ENCODE data around the gene BCL7C. TPM values are rescaled to one million over a fixed set of nuclear protein-coding genes. Genes with fewer than 3 reads are reported as not detected.

The BCL7C gene
- total and polyA plus RNA-seq, 2 of the 13 experiments (the other 11 are each of a cell fraction or from before 2014, with no cell fraction given): 17.7 to 33.8 TPM

DNA sequence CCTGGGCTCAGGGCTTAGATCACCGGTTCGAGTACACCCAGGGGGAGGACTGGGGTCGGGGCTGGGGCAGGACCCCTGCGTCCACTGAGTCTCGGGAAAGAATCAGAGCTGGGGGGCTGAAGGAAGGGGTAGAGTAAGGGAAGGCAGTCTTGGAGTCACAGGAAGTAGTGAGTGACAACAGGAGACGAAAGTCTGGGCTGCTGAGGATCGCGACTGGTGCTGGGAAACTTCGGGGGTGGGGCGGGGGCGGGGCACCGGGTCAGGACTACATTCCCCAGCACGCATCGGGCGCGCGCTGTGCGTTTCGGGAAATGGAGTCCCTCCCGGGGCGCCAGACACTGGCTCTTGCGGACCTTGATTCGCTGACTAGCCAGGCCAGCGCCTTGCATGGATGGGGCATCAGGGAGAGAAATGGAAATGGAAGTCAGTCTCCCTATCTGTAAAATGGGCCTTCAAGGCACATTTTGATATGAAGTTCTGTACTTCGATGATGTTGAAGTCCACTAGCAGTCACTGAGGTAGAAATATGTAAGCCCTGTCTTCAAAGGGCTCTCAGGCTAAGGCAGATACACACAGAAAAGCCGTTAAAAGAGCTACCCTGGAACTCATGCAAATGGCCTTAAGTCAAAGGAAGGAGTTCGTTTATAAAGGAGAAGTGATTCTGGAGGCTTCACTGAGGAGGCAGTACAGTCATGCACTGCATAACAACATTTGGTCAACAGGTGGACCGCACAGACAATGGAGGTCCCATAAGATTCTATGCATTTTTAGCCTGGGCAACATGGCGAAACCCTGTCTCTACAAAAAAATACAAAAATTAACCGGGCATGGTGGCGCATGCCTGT is 3.2 kb upstream of the BCL7C start (continued):
- TF ChIP-seq ZBTB7A (CRISPR knock-in tag; IDR thresholded peaks at IDR 0.05) (no peak), GLI4 (CRISPR knock-in tag; IDR thresholded peaks at IDR 0.05; ENCODE audit: borderline replicate concordance) (no peak), ZFYVE20 (CRISPR knock-in tag; IDR thresholded peaks at IDR 0.05; ENCODE audit: borderline replicate concordance, low read depth) (no peak), TSC22D2 (CRISPR knock-in tag; IDR thresholded peaks at IDR 0.05; ENCODE audit: borderline replicate concordance) (no peak), GATA4 (IDR thresholded peaks at IDR 0.05; ENCODE audit: borderline replicate concordance, low read depth) (no peak), YEATS2 (CRISPR knock-in tag; IDR thresholded peaks at IDR 0.05; ENCODE audit: borderline replicate concordance) (peak; percentile 53; the same call in 1 of the 2 replicates), SIX1 (CRISPR knock-in tag; IDR thresholded peaks at IDR 0.05; ENCODE audit: borderline replicate concordance) (no peak), PHF8 (CRISPR knock-in tag; IDR thresholded peaks at IDR 0.05) (no peak; the same call in 1 of the 2 replicates), KLF16 (CRISPR knock-in tag; IDR thresholded peaks at IDR 0.05) (no peak; a peak in 1 of 4 replicates), KDM4B (CRISPR knock-in tag; IDR thresholded peaks at IDR 0.05) (no peak)
- TF ChIP-seq, protein P1, sequence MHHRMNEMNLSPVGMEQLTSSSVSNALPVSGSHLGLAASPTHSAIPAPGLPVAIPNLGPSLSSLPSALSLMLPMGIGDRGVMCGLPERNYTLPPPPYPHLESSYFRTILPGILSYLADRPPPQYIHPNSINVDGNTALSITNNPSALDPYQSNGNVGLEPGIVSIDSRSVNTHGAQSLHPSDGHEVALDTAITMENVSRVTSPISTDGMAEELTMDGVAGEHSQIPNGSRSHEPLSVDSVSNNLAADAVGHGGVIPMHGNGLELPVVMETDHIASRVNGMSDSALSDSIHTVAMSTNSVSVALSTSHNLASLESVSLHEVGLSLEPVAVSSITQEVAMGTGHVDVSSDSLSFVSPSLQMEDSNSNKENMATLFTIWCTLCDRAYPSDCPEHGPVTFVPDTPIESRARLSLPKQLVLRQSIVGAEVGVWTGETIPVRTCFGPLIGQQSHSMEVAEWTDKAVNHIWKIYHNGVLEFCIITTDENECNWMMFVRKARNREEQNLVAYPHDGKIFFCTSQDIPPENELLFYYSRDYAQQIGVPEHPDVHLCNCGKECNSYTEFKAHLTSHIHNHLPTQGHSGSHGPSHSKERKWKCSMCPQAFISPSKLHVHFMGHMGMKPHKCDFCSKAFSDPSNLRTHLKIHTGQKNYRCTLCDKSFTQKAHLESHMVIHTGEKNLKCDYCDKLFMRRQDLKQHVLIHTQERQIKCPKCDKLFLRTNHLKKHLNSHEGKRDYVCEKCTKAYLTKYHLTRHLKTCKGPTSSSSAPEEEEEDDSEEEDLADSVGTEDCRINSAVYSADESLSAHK (CRISPR knock-in tag; IDR thresholded peaks at IDR 0.05; ENCODE audit: borderline replicate concordance): no peak
- TF ChIP-seq, protein P2, sequence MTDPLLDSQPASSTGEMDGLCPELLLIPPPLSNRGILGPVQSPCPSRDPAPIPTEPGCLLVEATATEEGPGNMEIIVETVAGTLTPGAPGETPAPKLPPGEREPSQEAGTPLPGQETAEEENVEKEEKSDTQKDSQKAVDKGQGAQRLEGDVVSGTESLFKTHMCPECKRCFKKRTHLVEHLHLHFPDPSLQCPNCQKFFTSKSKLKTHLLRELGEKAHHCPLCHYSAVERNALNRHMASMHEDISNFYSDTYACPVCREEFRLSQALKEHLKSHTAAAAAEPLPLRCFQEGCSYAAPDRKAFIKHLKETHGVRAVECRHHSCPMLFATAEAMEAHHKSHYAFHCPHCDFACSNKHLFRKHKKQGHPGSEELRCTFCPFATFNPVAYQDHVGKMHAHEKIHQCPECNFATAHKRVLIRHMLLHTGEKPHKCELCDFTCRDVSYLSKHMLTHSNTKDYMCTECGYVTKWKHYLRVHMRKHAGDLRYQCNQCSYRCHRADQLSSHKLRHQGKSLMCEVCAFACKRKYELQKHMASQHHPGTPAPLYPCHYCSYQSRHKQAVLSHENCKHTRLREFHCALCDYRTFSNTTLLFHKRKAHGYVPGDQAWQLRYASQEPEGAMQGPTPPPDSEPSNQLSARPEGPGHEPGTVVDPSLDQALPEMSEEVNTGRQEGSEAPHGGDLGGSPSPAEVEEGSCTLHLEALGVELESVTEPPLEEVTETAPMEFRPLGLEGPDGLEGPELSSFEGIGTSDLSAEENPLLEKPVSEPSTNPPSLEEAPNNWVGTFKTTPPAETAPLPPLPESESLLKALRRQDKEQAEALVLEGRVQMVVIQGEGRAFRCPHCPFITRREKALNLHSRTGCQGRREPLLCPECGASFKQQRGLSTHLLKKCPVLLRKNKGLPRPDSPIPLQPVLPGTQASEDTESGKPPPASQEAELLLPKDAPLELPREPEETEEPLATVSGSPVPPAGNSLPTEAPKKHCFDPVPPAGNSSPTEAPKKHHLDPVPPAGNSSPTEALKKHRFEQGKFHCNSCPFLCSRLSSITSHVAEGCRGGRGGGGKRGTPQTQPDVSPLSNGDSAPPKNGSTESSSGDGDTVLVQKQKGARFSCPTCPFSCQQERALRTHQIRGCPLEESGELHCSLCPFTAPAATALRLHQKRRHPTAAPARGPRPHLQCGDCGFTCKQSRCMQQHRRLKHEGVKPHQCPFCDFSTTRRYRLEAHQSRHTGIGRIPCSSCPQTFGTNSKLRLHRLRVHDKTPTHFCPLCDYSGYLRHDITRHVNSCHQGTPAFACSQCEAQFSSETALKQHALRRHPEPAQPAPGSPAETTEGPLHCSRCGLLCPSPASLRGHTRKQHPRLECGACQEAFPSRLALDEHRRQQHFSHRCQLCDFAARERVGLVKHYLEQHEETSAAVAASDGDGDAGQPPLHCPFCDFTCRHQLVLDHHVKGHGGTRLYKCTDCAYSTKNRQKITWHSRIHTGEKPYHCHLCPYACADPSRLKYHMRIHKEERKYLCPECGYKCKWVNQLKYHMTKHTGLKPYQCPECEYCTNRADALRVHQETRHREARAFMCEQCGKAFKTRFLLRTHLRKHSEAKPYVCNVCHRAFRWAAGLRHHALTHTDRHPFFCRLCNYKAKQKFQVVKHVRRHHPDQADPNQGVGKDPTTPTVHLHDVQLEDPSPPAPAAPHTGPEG (CRISPR knock-in tag; IDR thresholded peaks at IDR 0.05): no peak
- TF ChIP-seq, protein P3, sequence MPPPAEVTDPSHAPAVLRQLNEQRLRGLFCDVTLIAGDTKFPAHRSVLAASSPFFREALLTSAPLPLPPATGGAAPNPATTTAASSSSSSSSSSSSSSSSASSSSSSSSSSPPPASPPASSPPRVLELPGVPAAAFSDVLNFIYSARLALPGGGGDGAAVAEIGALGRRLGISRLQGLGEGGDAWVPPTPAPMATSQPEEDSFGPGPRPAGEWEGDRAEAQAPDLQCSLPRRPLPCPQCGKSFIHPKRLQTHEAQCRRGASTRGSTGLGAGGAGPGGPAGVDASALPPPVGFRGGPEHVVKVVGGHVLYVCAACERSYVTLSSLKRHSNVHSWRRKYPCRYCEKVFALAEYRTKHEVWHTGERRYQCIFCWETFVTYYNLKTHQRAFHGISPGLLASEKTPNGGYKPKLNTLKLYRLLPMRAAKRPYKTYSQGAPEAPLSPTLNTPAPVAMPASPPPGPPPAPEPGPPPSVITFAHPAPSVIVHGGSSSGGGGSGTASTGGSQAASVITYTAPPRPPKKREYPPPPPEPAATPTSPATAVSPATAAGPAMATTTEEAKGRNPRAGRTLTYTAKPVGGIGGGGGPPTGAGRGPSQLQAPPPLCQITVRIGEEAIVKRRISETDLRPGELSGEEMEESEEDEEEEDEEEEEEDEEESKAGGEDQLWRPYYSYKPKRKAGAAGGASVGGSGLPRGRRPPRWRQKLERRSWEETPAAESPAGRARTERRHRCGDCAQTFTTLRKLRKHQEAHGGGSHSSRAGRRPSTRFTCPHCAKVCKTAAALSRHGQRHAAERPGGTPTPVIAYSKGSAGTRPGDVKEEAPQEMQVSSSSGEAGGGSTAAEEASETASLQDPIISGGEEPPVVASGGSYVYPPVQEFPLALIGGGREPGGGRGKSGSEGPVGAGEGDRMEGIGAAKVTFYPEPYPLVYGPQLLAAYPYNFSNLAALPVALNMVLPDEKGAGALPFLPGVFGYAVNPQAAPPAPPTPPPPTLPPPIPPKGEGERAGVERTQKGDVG (CRISPR knock-in tag; IDR thresholded peaks at IDR 0.05; ENCODE audit: borderline replicate concordance): no peak
- TF ChIP-seq, protein P4, sequence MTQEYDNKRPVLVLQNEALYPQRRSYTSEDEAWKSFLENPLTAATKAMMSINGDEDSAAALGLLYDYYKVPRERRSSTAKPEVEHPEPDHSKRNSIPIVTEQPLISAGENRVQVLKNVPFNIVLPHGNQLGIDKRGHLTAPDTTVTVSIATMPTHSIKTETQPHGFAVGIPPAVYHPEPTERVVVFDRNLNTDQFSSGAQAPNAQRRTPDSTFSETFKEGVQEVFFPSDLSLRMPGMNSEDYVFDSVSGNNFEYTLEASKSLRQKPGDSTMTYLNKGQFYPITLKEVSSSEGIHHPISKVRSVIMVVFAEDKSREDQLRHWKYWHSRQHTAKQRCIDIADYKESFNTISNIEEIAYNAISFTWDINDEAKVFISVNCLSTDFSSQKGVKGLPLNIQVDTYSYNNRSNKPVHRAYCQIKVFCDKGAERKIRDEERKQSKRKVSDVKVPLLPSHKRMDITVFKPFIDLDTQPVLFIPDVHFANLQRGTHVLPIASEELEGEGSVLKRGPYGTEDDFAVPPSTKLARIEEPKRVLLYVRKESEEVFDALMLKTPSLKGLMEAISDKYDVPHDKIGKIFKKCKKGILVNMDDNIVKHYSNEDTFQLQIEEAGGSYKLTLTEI (CRISPR knock-in tag; conservative IDR thresholded peaks at IDR 0.05): no peak

Data from HepG2 (cell line).